ENCODE data around the gene ONECUT3.

ONECUT3 gene

GRCh38 chr19:1742989-1743696 is 10.2 kb upstream of the ONECUT3 start:
- no peak for DNase-seq

GRCh38 chr19:1744133-1744665 is 9.1 kb upstream of the ONECUT3 start:
- no peak for DNase-seq

GRCh38 chr19:1744822-1745563 is 8.3 kb upstream of the ONECUT3 start:
- DNase-seq, result no peak

GRCh38 chr19:1745589-1746031 is 7.7 kb upstream of the ONECUT3 start:
- no peak for DNase-seq

GRCh38 chr19:1746401-1747284 is 6.7 kb upstream of the ONECUT3 start:
- DNase-seq, result peak; percentile 48

- peak; percentile 89 for DNase-seq
Observed at GRCh38 chr19:1747285-1748114, 5.8 kb upstream of the ONECUT3 start.

- no peak for DNase-seq
Observed at GRCh38 chr19:1748115-1748872, 5.0 kb upstream of the ONECUT3 start.

- no peak for DNase-seq
Observed at GRCh38 chr19:1748873-1749341, 4.4 kb upstream of the ONECUT3 start.

GRCh38 chr19:1749373-1750342 is 3.6 kb upstream of the ONECUT3 start:
- DNase-seq, result no peak

- no peak for DNase-seq
Observed at GRCh38 chr19:1750343-1751021, 2.8 kb upstream of the ONECUT3 start.

GRCh38 chr19:1751367-1752008 is 1.8 kb upstream of the ONECUT3 start:
- no peak for DNase-seq

- DNase-seq, result no peak
Observed at GRCh38 chr19:1752009-1752756, 1.1 kb upstream of the ONECUT3 start.

- DNase-seq, result no peak
Observed at GRCh38 chr19:1754018-1754635, 821 bp downstream of the ONECUT3 start.

GRCh38 chr19:1754636-1755466 is 1.5 kb downstream of the ONECUT3 start:
- no peak for DNase-seq

- DNase-seq, result no peak
Observed at GRCh38 chr19:1755467-1756171, 2.3 kb downstream of the ONECUT3 start.

GRCh38 chr19:1756264-1756663 is 3.0 kb downstream of the ONECUT3 start:
- no peak for DNase-seq
